ENCODE measurements around the gene ROPN1.
"Not testable (repeated sequence)": the region's sequence is repeated elsewhere in the genome, so short reads cannot be mapped to it uniquely, and the experiment has no call there.

DNA sequence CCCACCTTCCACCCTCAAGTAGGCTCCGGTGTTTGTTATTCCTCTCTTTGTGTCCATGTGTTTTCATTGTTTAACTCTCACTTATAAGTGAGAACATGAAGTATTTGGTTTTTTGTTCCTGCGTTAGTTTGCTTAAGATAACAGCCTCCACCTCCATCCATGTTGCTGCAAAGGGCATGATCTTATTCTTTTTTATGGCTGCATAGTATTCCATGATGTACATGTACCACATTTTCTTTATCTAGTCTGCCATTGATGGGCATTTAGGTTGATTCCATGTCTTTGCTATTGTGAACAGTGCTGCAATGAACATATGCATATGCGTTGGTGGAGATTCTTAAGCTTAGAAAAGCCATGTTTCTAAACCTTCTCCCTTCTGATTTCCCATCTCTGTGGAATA is 44.3 kb upstream of the ROPN1 start:
- not testable (repeated sequence) for TF ChIP-seq EZH2phosphoT487 (IDR thresholded peaks at IDR 0.05; ENCODE audit: low read length); CTCF (IDR thresholded peaks at IDR 0.05; ENCODE audit: low read length); EZH2 (optimal IDR thresholded peaks at IDR 0.05; ENCODE audit: low read depth, low read length)
